Measurements from ENCODE around the gene PKP1.

The PKP1 gene

GRCh38 chr1:201356236-201356635, 72.9 kb downstream of the PKP1 start:
- no peak for DNase-seq

DNA sequence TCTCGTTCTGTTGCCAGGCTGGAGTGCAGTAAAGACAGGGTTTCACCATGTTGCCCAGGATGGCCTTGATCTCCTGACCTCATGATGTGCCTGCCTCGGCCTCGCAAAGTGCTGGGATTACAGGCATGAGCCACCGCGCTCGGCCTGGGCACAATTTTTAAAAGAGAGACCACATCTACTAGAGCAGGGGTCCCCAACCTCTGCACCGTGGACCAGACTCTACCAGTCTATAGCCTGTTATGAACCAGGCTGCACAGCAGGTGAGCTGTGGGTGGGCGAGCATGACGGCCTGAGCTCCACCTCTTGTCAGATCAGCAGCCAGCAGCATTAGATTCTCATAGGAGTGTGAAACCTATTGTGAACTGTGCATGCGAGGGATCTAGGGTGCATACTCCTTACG, 73.4 kb downstream of the PKP1 start:
- DNase-seq: no peak

DNA sequence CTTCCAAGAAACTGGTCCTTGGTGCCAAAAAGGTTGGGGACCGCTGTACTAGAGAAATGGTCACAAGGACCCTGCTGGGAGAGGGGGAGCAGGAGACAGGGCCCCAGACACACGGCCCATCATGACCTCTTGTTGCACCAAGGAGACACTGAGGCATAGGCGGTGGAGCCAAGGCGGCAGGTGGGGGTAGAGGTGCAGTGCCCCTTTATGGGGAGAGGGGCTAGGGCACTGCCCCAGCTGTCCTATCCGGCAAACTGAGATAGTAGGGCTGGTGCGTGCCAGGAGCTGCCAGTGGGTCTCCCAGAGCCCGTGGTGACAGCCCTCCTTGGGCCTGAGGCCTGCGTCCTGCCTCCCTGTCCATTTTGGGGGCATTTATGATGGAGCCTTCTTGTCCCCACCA, 73.9 kb downstream of the PKP1 start:
- no peak for DNase-seq

DNA sequence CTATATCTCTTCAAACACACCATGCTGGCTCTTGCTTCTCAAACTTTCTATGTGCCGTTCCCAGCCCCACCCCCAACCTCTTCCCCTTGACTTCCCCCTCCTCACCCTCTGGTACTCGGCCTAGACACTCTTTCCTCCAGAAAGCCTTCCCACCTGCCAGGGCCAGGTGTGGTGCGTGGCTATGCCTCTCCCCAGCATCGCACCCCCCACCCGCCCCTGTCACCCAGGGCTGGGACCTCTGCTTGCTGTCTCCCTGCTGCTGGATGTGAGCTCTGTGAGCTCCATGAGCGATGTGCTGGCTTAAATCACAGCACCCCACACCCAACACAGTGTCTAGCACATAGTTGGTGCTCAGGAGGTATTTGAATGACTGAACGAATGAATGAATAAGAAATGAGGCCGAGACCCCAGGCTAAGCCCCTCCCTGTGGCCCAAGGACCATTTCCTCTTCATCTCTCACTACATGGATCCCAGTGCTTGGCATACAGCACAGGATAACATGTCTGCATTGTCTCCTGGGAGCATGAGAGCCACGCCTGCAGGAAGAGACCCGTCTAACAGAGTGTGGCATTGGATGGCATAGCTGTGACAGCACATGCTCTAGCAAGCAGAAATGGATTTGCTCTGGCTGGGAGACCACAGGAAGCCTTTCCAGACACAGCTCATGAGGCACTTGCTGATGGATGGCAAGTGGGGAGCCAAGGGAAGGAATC, 74.5 kb downstream of the PKP1 start:
- DNase-seq: no peak

- DNase-seq: no peak
These were observed 75.3 kb downstream of the PKP1 start for GRCh38 chr1:201358596-201358995.

GRCh38 chr1:201359031-201359872, 75.9 kb downstream of the PKP1 start:
- no peak for DNase-seq

DNA sequence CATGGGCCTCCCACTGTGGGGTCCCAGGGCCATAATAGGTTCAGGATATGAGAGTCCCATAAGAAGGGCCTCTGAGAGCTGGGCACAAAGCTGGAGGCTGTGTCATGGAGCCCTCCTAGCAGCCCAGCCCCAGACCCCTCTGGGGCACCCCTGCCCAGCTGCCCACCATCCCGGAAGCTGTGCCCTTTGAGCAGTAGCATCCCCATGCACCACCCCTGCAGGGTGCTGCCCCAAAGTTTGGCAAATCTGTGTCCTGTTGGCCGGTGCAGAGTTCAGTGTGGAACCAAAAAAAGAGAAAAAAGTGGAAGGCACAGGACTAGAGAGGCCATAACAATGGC, 76.5 kb downstream of the PKP1 start:
- no peak for DNase-seq

- DNase-seq: no peak
These were observed 77.2 kb downstream of the PKP1 start for GRCh38 chr1:201360486-201360885.

- no peak for DNase-seq
These were observed 77.8 kb downstream of the PKP1 start for GRCh38 chr1:201360901-201361651.

GRCh38 chr1:201361652-201362504, 78.6 kb downstream of the PKP1 start:
- no peak for DNase-seq

- no peak for DNase-seq
These were observed 79.6 kb downstream of the PKP1 start for GRCh38 chr1:201362906-201363305.

GRCh38 chr1:201363467-201363866, 80.2 kb downstream of the PKP1 start:
- no peak for DNase-seq

DNA sequence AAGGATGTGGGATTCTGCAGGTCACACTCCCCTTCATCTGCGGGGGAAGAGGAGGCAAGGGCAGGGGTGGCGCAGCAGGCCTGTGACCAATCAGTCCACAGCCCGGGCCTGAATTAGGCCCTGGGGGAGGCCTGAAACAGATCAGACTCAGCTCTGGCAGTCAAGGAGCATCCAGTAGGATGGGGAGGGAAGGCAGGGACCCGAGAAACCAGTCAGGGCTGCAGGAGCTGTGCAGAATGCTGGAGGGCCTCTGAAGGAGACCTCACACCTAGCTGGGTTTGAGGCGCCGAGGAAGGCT, 81.5 kb downstream of the PKP1 start:
- DNase-seq: no peak

GRCh38 chr1:201365251-201365650, 81.9 kb downstream of the PKP1 start:
- no peak for DNase-seq

DNA sequence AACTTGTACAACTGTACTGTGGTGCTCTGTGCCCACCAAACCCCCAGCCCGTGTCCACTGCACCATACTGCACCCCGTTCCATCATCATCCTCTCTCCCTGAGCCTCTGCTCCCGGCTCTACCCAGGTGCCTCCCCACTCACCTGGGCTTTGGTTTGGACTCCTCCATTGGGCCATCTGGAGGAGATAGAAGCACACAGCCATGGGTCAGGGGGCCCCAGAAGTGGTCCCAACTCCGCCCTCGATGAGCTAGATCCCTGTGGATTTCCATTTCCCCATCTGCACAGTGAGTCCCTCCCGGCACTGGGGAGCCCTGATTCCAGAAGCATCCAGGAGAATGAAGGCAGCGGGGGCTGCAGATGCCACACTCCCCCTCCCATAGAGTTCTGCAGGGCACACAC, 83.4 kb downstream of the PKP1 start:
- DNase-seq: no peak

GRCh38 chr1:201369209-201369608, 85.9 kb downstream of the PKP1 start:
- no peak for DNase-seq

- DNase-seq: no peak
These were observed 87.2 kb downstream of the PKP1 start for GRCh38 chr1:201370500-201370899.

- DNase-seq: no peak
These were observed 88.0 kb downstream of the PKP1 start for GRCh38 chr1:201371276-201371675.

GRCh38 chr1:201371792-201372191, 88.5 kb downstream of the PKP1 start:
- DNase-seq: no peak

- DNase-seq: no peak
These were observed 91.1 kb downstream of the PKP1 start for GRCh38 chr1:201374364-201374763.

DNA sequence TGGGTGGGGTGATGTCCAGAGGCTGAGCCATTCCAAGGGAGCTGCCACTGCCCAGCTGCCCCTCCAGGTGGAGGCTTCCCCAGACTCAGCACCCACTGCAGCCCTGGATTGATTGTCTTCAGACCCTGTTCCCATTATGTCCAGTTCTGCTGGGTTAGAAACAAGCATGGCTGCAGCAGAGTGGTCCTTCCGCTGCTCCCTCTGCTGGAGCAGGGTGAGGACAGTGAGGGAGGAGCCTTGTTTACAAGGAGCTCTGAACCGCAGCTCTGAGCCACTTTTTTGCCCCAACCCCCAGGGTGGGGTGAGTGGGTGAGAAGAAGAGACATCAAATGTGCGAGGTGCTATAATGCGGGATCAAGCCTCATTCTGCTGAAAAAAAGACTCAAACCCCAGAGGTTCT, 91.9 kb downstream of the PKP1 start:
- DNase-seq: no peak

DNA sequence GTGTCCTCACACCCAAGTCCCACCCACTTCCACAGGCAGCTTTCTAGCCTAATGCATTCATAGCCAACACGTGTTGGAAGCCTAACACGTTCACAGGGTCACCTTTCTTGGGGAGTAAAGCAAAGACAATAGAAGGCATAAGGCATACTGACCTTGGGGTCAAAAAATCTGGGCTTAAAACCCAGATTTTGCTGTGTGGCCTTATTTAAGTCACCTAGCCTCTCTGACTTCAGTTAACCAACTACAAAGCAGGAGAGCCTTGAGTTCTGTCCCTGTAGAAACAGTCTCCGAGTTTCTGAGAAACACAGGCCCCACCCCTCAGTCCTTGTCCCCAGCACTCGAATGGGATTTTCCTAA, 92.8 kb downstream of the PKP1 start:
- no peak for DNase-seq

Measured in stimulated activated naive CD4-positive, alpha-beta T cell treated with Interleukin-2 at 50 U/mL for 16 hours (primary cell).